Measurements from ENCODE around the gene OR5C1.

DNA sequence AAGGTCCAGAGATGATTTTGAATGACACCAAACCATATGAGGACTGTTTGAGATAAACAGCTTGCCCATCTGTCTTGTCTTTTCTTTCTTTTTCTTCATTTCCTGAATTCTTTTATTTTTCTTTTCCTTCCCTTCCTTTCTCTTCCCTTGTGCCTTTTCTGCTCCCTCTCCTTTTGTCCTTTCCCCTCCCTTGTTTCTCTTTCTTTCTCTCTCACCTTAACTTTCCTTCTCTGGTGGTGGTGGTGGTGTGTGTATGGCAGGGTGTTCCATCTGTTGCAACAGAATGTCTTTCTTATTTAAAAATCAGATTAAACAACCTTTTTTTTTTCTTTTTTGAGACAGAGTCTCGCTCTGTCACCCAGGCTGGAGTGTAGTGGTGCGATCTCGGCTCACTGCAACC is 43.5 kb downstream of the OR5C1 start:
- no peak for TF ChIP-seq CTCF (IDR thresholded peaks at IDR 0.05)
- no peak for TF ChIP-seq POLR2AphosphoS5 (IDR thresholded peaks at IDR 0.05; ENCODE audit: insufficient read depth in 1 of 2, low read depth in 1 of 2)
